HEK293 (cell line): ENCODE results near the gene CREBBP.

Source experiments
- HOXA7 ChIP-seq: sonication (generic); formaldehyde crosslinking; IDR thresholded peaks from 2 replicates; pipeline ENCODE4 v1.8.1; 2022; ENCODE audit warnings: missing genetic modification reagents, borderline replicate concordance
- KLF16 ChIP-seq: fragments of 450-650 bp; formaldehyde crosslinking; IDR thresholded peaks from 2 replicates; pipeline ENCODE4 v1.5.1; 2017; ENCODE audit warnings: missing biosample characterization, missing genetic modification characterization
- TRIM28 ChIP-seq: IDR thresholded peaks from 2 replicates; pipeline ENCODE4 v1.6.1; 2011; ENCODE audit warnings: low read length, control low read depth, borderline replicate concordance
- ZBTB8A ChIP-seq: fragments of 450-650 bp; formaldehyde crosslinking; IDR thresholded peaks from 2 replicates; pipeline ENCODE4 v1.5.1; 2016; ENCODE audit warnings: missing biosample characterization, missing genetic modification characterization
- ZNF274 ChIP-seq, 2 experiments: fragments of 200-500 bp in 1 of 2; fragments of 450-650 bp in 1 of 2; sonication (Bioruptor generic) in 1 of 2; formaldehyde crosslinking in 1 of 2; IDR thresholded peaks; 2 replicates each; pipeline versions ENCODE4 v1.5.1 to v1.6.1; 2014 to 2016; ENCODE audit warnings: borderline replicate concordance in 1 of 2, inconsistent platforms in 1 of 2, low read length in 1 of 2, missing biosample characterization in 1 of 2, missing genetic modification characterization in 1 of 2
- ZNF423 ChIP-seq: fragments of 450-650 bp; formaldehyde crosslinking; IDR thresholded peaks from 2 replicates; pipeline ENCODE4 v1.5.1; 2016; ENCODE audit warnings: missing biosample characterization, missing genetic modification characterization
- ZNF473 ChIP-seq: fragments of 450-650 bp; formaldehyde crosslinking; IDR thresholded peaks from 2 replicates; pipeline ENCODE4 v1.5.1; 2017; ENCODE audit warnings: missing biosample characterization, missing genetic modification characterization
- ZNF560 ChIP-seq: fragments of 450-650 bp; formaldehyde crosslinking; IDR thresholded peaks from 2 replicates; pipeline ENCODE4 v1.5.1; 2017; ENCODE audit warnings: missing biosample characterization, missing genetic modification characterization, borderline replicate concordance
- ZNF707 ChIP-seq: fragments of 450-650 bp; formaldehyde crosslinking; IDR thresholded peaks from 2 replicates; pipeline ENCODE4 v1.5.1; 2016; ENCODE audit warnings: missing biosample characterization, missing genetic modification characterization
- TF ChIP-seq, protein P1 (sequence below): fragments of 450-650 bp; formaldehyde crosslinking; IDR thresholded peaks from 2 replicates; pipeline ENCODE4 v1.5.1; 2016; ENCODE audit warnings: missing biosample characterization, missing genetic modification characterization
- TF ChIP-seq, protein P2 (sequence below): fragments of 450-650 bp; formaldehyde crosslinking; IDR thresholded peaks from 2 replicates; pipeline ENCODE4 v1.5.1; 2016; ENCODE audit warnings: missing biosample characterization, missing genetic modification characterization
- TF ChIP-seq, protein P3 (sequence below): sonication (generic); formaldehyde crosslinking; IDR thresholded peaks from 2 replicates; pipeline ENCODE4 v1.8.1; 2022; ENCODE audit warnings: mild to moderate bottlenecking, moderate library complexity, missing genetic modification reagents
- TF ChIP-seq, protein P4 (sequence below): fragments of 450-650 bp; formaldehyde crosslinking; IDR thresholded peaks from 2 replicates; pipeline ENCODE4 v1.5.1; 2016; ENCODE audit warnings: missing biosample characterization, missing genetic modification characterization, low read depth

DNA sequence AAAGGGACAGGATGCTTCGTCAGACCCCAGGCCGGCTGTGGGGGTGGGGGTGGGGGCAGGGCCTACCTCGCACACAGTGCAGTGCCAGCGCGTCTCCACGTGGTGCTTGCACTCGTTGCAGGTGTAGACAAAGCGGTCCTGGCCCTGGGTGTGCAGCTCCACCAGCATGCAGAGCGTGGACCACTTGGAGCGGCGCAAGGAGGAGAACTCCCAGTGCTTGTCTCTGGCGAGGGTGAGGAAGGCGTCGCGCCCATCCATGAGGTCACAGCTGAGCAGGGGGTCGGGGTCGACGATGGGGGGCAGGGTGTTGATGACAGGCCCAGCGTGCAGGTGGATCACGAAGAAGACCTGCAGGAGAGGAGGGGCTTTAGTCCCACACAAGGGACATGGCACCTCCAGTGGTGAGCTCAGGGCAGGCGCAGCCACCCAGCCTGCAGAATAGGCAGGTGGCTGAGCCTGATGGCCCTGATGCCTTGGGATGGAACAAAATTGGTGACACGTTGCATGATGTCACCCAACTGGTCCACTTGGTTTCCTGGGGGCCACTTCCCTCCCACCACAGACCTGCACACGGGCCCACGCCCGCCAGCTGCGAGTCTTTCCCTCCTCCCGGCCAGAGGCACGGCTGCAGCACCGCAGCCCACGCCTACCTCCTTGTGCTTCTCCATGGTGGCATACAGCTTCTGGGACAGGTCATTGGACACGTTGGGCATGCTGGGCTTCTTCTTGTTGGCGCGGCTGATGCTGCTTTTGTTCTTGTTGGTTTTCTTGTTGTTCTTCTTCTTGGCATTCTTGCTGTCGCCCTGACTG, 149.2 kb downstream of the CREBBP start:
- TF ChIP-seq ZNF423 (tag by site-specific recombination): no peak
- TF ChIP-seq ZNF473: no peak
- TF ChIP-seq, protein P1, sequence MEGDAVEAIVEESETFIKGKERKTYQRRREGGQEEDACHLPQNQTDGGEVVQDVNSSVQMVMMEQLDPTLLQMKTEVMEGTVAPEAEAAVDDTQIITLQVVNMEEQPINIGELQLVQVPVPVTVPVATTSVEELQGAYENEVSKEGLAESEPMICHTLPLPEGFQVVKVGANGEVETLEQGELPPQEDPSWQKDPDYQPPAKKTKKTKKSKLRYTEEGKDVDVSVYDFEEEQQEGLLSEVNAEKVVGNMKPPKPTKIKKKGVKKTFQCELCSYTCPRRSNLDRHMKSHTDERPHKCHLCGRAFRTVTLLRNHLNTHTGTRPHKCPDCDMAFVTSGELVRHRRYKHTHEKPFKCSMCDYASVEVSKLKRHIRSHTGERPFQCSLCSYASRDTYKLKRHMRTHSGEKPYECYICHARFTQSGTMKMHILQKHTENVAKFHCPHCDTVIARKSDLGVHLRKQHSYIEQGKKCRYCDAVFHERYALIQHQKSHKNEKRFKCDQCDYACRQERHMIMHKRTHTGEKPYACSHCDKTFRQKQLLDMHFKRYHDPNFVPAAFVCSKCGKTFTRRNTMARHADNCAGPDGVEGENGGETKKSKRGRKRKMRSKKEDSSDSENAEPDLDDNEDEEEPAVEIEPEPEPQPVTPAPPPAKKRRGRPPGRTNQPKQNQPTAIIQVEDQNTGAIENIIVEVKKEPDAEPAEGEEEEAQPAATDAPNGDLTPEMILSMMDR (tag by site-specific recombination): no peak
- no peak for TF ChIP-seq ZNF707 (tag by site-specific recombination)
- TF ChIP-seq, protein P2, sequence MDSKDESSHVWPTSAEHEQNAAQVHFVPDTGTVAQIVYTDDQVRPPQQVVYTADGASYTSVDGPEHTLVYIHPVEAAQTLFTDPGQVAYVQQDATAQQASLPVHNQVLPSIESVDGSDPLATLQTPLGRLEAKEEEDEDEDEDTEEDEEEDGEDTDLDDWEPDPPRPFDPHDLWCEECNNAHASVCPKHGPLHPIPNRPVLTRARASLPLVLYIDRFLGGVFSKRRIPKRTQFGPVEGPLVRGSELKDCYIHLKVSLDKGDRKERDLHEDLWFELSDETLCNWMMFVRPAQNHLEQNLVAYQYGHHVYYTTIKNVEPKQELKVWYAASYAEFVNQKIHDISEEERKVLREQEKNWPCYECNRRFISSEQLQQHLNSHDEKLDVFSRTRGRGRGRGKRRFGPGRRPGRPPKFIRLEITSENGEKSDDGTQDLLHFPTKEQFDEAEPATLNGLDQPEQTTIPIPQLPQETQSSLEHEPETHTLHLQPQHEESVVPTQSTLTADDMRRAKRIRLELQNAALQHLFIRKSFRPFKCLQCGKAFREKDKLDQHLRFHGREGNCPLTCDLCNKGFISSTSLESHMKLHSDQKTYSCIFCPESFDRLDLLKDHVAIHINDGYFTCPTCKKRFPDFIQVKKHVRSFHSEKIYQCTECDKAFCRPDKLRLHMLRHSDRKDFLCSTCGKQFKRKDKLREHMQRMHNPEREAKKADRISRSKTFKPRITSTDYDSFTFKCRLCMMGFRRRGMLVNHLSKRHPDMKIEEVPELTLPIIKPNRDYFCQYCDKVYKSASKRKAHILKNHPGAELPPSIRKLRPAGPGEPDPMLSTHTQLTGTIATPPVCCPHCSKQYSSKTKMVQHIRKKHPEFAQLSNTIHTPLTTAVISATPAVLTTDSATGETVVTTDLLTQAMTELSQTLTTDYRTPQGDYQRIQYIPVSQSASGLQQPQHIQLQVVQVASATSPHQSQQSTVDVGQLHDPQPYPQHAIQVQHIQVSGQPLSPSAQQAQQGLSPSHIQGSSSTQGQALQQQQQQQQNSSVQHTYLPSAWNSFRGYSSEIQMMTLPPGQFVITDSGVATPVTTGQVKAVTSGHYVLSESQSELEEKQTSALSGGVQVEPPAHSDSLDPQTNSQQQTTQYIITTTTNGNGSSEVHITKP (tag by site-specific recombination): no peak
- TF ChIP-seq, protein P3, sequence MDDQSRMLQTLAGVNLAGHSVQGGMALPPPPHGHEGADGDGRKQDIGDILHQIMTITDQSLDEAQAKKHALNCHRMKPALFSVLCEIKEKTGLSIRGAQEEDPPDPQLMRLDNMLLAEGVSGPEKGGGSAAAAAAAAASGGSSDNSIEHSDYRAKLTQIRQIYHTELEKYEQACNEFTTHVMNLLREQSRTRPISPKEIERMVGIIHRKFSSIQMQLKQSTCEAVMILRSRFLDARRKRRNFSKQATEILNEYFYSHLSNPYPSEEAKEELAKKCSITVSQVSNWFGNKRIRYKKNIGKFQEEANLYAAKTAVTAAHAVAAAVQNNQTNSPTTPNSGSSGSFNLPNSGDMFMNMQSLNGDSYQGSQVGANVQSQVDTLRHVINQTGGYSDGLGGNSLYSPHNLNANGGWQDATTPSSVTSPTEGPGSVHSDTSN: no peak
- TF ChIP-seq ZBTB8A (tag by site-specific recombination): no peak
- no peak for TF ChIP-seq KLF16
- no peak for TF ChIP-seq HOXA7 (CRISPR knock-in tag)
- TF ChIP-seq, protein P4, sequence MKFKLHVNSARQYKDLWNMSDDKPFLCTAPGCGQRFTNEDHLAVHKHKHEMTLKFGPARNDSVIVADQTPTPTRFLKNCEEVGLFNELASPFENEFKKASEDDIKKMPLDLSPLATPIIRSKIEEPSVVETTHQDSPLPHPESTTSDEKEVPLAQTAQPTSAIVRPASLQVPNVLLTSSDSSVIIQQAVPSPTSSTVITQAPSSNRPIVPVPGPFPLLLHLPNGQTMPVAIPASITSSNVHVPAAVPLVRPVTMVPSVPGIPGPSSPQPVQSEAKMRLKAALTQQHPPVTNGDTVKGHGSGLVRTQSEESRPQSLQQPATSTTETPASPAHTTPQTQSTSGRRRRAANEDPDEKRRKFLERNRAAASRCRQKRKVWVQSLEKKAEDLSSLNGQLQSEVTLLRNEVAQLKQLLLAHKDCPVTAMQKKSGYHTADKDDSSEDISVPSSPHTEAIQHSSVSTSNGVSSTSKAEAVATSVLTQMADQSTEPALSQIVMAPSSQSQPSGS (tag by site-specific recombination): no peak
- no peak for TF ChIP-seq ZNF560
- TF ChIP-seq ZNF274 (IDR thresholded peaks at IDR 0.05; ENCODE audit: low read length): no peak
- no peak for TF ChIP-seq ZNF274 (tag by site-specific recombination; IDR thresholded peaks at IDR 0.05; ENCODE audit: borderline replicate concordance)
- no peak for TF ChIP-seq TRIM28
